Measurements from ENCODE around the gene NTRK2. TPM values are rescaled to one million over a fixed set of nuclear protein-coding genes. Genes with fewer than 3 reads are reported as not detected.

Gene NTRK2
- total RNA-seq, 4 donors from 2014 or later, result 1.1 to 7.3 (median 1.5) TPM

DNA sequence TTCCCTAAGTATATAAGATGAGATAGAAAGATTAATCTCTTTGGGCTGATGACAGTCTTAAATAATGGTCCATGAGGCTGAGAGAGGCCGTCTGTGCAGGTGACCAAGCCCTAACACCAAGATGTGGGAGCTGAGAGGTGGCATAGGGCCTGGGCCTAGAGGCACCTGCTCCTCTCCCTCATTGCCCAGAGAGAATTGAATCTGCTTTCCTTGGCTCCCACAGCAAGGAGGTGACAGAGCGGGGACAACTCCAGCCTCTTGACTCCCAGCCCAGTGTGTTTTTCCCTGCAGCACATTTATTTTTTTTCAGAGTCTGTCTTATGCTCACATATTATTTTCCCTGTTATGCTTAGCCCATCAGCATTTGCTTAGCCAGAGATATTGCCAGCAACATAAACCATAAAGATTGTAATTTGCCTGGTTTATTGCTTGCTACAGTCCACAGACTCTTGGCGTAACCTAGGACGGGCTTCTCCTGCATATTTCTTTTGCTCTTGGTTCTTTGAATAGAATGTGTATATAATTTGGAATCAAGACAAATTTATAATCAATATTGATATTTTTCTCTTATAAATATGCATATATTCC lies 105.6 kb downstream of the NTRK2 start:
- Histone ChIP-seq H3K36me3 (no peaks in the 10 kb centered on the region), H3K27me3 (no peaks in the 10 kb centered on the region), H3K4me1 (no peaks in the 10 kb centered on the region), H3K27ac (no peak overlapping the region), H3K4me3 (no peak overlapping the region), H3K9me3 (no peaks in the 10 kb centered on the region)
- no peak for ATAC-seq
- intact Hi-C loops (cut with DNase I; ENCODE audit: low total_unique reads) (no loop called here), in situ Hi-C loops (cut with MboI; ENCODE audit: low sequenced_read_pairs in 4 of 4) (no loop called here)
- no peak for DNase-seq
- no peak for TF ChIP-seq POLR2A (IDR thresholded peaks at IDR 0.05)
- TF ChIP-seq, protein P1, sequence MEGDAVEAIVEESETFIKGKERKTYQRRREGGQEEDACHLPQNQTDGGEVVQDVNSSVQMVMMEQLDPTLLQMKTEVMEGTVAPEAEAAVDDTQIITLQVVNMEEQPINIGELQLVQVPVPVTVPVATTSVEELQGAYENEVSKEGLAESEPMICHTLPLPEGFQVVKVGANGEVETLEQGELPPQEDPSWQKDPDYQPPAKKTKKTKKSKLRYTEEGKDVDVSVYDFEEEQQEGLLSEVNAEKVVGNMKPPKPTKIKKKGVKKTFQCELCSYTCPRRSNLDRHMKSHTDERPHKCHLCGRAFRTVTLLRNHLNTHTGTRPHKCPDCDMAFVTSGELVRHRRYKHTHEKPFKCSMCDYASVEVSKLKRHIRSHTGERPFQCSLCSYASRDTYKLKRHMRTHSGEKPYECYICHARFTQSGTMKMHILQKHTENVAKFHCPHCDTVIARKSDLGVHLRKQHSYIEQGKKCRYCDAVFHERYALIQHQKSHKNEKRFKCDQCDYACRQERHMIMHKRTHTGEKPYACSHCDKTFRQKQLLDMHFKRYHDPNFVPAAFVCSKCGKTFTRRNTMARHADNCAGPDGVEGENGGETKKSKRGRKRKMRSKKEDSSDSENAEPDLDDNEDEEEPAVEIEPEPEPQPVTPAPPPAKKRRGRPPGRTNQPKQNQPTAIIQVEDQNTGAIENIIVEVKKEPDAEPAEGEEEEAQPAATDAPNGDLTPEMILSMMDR (IDR thresholded peaks at IDR 0.05 in 4 of 5, conservative IDR thresholded peaks at IDR 0.05 in 1 of 5), result no peak

GRCh38 chr9:84778570-84778969 lies 109.0 kb downstream of the NTRK2 start:
- DNase-seq (no peak), ATAC-seq (no peak)
- no peak overlapping the region for H3K4me3 ChIP-seq
- H3K9me3 ChIP-seq, result no peaks in the 10 kb centered on the region
- H3K36me3 ChIP-seq, result no peaks in the 10 kb centered on the region
- H3K27ac ChIP-seq, result no peak overlapping the region
- no peaks in the 10 kb centered on the region for H3K27me3 ChIP-seq
- in situ Hi-C loops (cut with MboI; ENCODE audit: low sequenced_read_pairs in 4 of 4) (no loop called here), intact Hi-C loops (cut with DNase I; ENCODE audit: low total_unique reads) (no loop called here)
- TF ChIP-seq, protein P1 (IDR thresholded peaks at IDR 0.05 in 4 of 5, conservative IDR thresholded peaks at IDR 0.05 in 1 of 5), result no peak
- no peak for TF ChIP-seq POLR2A (IDR thresholded peaks at IDR 0.05)
- no peaks in the 10 kb centered on the region for H3K4me1 ChIP-seq

GRCh38 chr9:84779883-84780282 lies 110.4 kb downstream of the NTRK2 start:
- TF ChIP-seq POLR2A (IDR thresholded peaks at IDR 0.05), result no peak
- TF ChIP-seq, protein P1 (IDR thresholded peaks at IDR 0.05 in 4 of 5, conservative IDR thresholded peaks at IDR 0.05 in 1 of 5), result no peak
- intact Hi-C loops (cut with DNase I; ENCODE audit: low total_unique reads), result no loop called here
- Histone ChIP-seq H3K36me3 (no peaks in the 10 kb centered on the region), H3K27me3 (no peaks in the 10 kb centered on the region), H3K4me1 (no peaks in the 10 kb centered on the region), H3K9me3 (no peaks in the 10 kb centered on the region), H3K4me3 (no peak overlapping the region), H3K27ac (no peak overlapping the region)
- ATAC-seq, result no peak
- DNase-seq, result no peak
- in situ Hi-C loops (cut with MboI; ENCODE audit: low sequenced_read_pairs in 4 of 4), result no loop called here

- in situ Hi-C loops (cut with MboI; ENCODE audit: low sequenced_read_pairs in 4 of 4), result no loop called here
- intact Hi-C loops (cut with DNase I; ENCODE audit: low total_unique reads), result no loop called here
These were observed 110.9 kb downstream of the NTRK2 start for GRCh38 chr9:84780385-84780784.

More at GRCh38 chr9:84780385-84780784, 110.9 kb downstream of the NTRK2 start:
- ATAC-seq (no peak), DNase-seq (no peak)
- Histone ChIP-seq H3K27me3 (no peaks in the 10 kb centered on the region), H3K36me3 (no peaks in the 10 kb centered on the region), H3K4me1 (no peaks in the 10 kb centered on the region), H3K27ac (no peak overlapping the region), H3K9me3 (no peaks in the 10 kb centered on the region), H3K4me3 (no peak overlapping the region)
- TF ChIP-seq POLR2A (IDR thresholded peaks at IDR 0.05), result no peak
- TF ChIP-seq, protein P1 (IDR thresholded peaks at IDR 0.05 in 4 of 5, conservative IDR thresholded peaks at IDR 0.05 in 1 of 5), result no peak
